GM21423 (cell line): ENCODE results near the gene CUX1.
"Not testable (repeated sequence)": the region's sequence is repeated elsewhere in the genome, so short reads cannot be mapped to it uniquely, and the experiment has no call there.

Experiments
- ATAC-seq: cut with Tn5 transposase; IDR thresholded peaks from one replicate; pipeline ENCODE4 v1.9.1; 2021; ENCODE audit warnings: mild to moderate bottlenecking, moderate library complexity; ENCODE audit not compliant: unreplicated experiment

CUX1 gene

DNA sequence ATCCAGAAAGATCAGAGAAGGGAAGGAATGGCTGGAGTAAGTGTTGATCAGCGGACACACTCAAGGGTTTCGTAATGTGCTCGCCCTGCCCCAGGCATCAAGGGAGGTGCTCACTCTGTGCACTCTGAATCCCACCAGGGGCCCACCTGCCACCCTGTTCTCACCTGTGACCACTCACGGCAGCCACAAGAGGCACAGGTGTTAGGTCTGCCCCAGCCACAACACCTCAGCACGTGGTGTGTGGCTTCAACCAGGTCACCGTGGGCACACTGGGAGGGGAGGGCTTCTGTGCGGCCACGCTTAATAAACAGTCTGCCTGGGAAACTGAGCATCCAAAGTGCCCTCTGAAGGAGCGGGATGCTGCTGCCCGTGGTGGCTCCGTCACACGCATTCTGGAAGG lies 49.8 kb downstream of the CUX1 start:
- ATAC-seq: no peak

DNA sequence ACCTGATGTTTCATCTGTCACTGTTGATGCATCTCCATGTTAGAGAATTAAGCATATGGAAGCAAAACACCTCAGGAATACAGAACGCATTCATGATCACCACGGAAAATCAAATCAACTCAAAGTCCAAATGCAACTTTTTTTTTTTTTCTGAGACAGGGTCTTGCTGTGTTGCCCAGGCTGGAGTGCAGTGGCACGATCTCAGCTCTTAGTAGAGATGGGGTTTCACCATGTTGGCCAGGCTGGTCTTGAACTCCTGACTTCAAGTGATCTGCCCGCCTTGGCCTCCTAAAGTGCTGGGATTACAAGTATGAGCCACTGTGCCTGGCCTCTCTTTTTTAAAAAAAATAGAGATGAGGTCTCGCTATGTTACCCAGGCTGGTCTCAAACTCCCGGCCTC lies 50.3 kb downstream of the CUX1 start:
- ATAC-seq: not testable (repeated sequence)

DNA sequence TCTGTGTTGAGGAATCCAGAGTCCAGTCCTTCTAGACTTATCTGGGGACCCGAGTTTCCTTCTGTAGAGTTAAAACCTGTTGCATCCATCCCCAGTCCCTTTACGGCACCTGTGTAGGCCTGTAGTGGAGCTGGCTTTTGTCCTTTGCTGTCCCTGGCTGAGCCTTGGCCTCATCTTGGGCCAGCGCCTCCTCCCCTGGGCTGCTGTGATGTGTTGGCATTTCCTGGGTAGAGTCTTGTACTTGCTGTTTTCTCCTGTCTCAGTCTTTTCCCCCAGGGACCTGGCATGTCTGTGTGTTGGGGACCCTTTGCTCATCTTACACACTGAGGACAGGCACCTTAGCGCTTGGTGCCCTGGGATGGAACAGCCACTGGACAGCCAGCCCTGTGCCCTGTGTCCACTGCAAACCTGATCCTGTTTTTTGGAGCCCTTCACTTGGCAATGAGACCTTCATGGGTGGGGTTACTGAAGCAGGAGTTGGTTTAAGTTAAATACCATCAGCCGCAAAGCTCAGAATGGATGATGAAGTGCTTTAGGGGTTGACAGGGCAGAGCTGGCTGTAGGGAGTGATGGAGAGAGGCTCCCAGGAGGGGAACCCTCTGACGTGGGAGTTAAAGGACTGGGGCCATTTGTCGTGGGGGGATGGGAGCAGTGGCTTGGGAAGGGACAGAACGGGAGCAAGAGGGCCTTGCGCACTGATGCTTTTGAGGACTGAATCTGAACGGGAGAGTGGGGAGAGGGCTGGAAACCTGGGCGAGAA lies 50.9 kb downstream of the CUX1 start:
- ATAC-seq: no peak

DNA sequence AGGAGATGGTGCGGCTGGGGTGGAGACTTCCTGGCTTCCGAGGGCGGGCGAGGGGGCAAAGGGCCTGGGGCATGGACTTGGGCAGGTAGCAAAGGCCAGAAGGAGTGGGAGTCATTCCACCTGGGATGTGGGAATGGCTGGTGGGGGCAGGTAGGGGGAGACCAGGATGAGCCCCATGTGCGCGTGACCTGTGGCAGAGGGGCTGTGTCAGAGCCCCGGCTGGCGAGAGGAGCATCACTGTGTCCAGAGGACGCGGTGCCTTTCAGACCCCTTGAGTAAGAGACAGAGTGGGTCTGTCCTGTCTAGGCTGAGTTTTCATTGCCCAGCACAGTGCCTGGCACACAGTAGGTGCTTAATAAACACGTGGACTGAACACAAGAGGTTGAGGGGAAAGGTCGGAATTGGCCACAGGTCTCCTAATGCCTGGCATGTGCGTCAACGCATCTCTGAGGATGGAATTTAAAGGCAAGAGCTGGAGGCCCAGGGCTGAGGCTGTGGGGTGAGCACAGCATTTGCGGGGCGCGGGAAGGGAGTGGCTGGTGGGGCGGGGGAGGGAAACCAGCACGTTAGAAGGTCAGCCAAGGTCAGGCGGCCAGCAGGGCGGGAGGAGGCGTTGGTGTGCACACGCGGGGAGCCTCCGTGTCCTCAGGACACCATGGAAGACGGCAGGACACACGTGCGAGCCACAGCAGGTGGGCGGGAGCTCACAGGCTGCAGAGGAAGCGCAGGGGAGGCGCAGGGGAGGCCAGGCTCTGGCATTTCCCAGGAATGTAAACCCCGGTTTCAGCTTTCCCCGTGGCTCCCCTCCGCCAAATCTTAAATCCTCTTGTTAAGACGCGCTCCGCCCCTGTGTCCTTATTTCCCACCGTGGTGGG lies 51.8 kb downstream of the CUX1 start:
- no peak for ATAC-seq

DNA sequence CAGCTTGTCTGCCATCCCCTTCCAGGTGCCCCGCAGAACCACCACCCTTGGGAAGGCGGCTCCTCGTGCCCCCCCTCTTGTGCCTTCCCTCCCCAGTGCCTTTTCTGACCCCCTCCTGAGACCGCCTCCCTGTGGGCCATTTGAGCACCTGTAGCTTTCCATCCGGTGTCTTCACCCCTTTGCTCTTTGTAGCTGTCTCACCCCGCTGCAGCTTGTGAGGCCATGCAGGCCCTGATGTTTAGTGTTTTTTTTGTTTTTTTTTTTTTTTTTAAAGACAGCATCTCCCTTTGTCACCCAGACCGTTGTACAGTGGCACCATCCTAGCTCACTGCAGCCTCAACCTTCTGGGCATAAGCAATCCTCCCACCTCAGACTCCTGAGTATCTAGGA lies 52.5 kb downstream of the CUX1 start:
- no peak for ATAC-seq

DNA sequence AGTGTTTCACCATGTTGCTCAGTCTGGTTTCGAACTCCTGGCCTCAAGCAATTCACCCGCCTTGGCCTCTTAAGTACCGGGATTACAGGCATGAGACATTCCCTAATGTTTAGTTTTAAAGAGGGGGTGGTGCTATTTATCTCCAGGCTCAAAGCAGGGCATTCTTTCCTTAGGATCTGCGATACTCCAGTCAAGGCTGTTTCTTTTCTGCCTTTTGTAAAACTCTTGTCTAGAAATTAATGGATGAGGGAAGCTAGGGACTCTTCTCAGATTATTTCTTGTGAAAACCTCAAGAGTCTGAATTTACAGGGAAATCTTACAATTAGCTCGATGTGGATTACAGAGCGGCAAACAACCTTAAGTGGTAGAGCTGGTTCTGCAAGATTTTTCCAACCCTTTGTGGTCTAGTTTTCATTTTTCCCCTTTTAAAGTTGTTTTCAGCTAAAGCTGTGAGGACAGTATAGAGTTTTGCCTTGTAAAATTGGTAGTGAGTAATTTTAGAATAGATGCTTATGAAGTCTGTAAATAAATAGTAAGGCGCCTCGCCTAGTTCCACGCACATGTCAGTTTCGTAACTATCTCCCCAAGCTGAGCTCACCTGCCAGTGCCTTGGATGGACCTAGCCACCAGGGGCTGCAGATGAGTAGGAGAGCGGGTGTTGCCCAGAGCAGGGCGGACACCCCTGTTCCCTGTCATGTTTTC lies 53.1 kb downstream of the CUX1 start:
- ATAC-seq: no peak

DNA sequence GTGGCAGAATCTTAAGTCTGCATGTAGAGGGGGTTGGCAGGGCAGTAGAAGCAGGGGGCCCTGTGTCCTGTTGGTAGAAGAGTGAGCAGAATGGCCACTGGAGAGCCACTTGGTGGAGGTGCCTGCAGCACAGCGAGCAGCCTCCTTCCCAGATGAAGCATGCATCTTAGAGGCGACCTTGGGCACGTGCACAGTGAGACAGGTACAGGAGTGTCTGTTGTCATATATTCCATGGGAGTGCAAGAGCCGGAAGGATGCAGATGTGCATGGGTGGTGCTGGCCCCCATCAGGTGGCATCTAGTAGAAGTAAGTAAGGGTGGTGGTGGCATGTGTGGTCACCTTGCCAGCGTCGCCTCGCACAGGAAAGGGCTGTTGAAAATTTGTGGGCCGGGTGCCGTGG lies 53.9 kb downstream of the CUX1 start:
- ATAC-seq: no peak

DNA sequence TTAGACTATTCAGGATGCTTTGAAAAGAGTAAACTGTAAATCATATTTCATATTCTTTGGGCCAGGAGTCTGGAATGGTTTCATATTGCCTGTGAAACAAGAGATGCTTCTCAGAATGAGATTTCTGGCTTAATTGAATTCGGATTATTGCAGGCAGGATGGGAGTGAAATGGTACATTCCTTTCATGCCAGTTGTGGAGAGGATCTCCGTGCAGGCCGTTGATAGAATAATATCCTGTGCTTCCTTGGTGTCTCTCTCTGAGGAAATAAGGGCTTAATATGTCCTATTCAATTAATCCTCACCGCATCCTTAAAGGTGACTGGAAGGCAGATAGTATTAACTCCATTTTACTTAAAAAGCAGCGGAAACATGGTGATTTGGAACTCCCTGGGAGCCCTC lies 56.6 kb downstream of the CUX1 start:
- no peak for ATAC-seq

DNA sequence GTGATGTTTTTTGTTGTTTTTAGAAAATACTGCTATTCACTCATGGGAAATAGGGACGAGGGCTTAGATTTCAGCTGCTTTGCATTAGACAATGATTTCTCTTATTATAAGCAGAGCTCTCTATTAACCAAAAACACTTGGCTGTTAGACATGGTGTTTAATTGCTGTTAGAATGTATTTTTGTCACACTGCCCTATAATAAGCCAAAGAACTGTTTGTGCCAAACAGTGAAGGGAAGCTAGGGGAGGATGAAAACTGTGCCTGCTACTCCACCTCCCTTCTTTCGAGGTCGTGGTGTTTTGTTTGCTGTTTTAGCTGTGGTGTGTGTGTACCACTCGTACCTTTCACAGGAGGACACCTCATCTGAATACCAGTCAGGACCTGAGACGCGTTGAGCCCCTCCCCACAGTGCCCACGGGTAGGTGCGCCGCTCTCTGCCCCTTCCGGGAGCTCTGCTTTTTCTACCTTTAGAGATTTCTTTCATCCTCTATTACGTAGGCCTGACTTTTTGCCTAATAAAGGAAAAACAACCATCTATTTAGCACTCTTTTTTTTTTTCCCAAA lies 57.9 kb downstream of the CUX1 start:
- ATAC-seq: no peak

DNA sequence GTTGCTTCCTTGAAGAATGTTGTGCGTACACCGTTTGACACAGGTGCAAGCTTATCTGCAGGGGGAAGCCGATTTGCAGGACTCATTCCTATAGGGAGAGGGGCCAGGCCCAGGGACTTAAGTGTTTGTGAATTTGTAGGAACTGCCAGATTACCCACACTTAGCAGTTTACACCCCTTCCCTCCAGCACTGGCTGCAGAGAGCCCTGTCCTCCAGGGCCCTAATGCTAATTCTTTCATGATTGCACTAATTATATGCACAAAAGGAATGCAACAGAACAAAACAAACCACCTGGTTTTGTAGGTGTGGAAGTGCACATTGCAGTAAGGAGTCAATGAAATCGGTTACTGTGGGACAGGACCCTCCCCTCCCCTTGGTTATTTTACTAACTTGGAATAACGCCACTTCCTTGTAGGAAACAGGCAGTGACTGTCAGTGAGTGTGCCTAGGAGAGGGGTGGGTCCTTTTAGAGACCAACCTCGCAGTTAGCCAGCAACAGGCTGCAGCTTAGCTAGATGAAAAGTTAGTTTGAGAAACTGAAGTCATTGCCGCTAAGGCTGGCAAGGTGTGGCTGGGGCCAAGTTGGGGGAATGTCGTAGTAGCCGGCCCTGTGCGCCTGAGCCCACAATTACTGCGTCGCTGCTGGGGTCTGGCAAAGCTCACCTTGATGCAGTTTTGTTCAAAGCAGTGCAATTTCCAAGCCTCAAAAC lies 60.6 kb downstream of the CUX1 start:
- no peak for ATAC-seq

DNA sequence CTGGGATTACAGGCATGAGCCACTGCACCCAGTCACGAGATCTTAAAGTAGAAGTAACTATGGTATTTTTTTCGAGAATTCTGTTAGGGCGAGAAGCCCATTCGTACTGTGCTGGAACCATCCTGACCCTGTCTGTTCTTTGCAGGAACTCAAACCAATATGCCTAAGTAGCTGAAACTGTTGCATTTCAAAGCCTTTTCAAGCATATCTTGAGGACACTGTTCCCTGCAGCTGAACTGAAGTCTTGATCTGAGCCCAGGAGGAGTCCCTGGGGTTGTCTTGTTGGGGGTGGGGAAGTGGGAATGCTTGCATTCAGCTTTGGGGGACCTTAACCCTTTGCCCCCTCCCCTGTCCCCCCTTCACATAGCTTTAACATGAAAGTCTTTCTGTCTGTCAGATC lies 61.5 kb downstream of the CUX1 start:
- ATAC-seq: no peak

DNA sequence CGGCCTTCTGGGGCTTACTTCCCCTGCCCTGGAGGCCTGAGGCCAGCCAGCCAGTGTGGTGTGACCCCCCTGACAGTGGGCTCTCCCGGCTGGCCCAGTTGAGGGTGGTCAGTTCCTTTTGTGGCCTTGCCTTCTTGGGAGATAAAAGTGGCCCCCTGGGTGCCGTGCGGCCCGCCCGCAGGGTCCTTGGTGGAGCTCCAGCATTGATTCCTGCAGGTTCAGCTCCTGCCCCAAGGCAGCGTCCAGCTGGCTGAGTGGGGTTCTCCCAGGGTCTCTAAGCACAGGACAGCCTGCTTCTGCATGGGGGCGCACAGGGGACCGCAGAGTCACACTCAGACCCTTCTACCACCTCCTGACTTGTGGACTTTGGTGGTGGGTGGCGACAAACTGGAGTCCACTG lies 62.1 kb downstream of the CUX1 start:
- ATAC-seq: no peak

DNA sequence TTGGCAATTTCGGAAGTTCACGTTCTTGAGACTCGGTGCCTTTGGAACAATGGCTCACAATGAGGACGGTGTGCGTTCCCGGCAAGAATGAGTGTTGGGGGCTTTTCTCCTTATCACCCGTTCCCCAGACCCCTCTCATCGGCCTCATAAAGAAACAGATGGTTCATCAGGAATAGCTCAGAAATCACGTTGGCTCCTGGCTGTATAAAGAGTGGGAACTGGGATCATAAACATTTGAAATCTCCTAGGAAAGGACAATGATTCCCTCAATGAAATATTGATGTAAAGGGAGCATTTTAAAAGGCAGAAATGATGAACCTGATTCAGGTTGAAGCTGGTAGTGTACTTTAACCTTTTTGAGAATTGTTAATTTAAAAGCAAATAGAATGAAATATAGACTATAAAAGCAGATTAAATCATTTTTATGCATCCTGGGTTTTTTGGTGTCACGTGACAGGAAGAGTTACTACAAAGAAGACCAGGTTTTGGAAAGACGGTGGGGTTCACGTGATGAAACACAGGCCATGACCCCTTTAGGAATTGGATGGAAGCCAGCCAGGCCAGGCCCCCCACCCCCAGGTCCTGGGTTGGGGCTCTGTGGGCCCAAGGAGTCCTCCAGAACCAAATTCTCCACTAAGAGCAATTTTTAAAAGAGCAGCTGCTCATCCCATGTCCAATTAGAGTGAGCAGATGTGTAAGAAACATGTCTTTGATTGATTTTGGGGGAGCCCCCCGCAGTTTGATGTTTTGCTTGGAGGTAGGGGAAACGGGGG lies 63.0 kb downstream of the CUX1 start:
- ATAC-seq: no peak

DNA sequence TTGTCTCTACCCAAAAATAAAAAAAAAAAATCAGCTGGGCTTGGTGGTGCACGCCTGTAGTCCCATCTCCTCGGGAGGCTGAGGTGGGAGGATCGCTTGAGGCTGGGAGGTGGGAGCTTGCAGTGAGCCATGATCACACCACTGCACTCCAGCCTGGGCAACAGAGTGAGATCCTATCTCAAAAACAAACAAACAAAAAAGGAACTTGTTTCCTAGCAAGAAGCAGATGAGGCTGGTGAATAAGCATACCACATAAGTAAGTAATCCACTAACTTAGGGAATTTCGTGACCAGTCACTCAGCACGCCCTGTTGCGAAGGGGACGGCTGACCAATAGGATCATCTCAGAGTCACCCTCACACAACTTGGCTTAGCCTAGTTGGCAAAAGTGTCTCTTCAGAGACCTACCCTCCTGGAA lies 64.6 kb downstream of the CUX1 start:
- no peak for ATAC-seq

DNA sequence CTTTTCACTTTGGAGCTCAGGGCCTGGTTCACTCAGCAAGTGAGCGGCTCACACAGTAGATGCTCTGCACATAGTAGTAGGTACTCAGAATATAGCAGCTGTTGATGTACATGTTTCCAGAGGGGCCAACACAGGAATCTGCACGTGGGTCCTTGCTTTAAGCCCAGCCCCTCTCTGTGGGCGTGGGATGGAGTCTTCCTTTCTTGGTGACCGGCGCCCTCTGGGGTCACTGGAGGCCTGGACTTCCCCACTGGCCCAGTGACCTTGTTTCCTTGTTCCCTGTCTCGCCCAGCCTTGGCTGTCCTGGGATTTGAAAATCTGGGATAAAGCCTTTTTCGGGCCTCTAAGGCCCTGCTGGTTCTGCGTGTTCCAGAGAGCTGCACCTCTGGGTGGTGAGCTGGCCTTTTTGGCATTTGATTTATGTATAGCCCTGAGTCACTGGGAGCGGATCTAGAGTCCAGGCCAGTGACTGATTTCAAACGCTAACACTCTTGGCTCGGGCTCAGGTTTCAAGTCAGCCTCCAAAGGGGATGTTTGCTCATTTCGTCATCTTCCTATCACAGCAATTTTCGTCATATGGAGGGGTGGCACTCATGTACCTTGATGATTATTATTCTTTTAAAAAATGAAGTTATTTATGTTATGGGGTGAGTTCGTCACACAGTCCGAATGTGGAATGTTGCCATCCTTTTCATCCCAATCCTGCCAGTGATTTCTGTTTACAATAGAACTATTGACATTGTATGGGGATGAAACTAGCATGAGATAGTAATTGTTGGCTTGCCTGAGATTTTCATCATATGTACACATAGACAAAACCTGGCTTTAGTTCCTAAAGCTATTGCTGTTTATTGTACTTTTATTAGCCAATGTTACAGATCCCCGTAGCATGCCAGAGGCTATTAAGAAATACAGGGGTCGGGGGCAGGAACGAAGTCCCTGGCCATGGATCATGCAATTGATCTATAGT lies 65.5 kb downstream of the CUX1 start:
- ATAC-seq: no peak

DNA sequence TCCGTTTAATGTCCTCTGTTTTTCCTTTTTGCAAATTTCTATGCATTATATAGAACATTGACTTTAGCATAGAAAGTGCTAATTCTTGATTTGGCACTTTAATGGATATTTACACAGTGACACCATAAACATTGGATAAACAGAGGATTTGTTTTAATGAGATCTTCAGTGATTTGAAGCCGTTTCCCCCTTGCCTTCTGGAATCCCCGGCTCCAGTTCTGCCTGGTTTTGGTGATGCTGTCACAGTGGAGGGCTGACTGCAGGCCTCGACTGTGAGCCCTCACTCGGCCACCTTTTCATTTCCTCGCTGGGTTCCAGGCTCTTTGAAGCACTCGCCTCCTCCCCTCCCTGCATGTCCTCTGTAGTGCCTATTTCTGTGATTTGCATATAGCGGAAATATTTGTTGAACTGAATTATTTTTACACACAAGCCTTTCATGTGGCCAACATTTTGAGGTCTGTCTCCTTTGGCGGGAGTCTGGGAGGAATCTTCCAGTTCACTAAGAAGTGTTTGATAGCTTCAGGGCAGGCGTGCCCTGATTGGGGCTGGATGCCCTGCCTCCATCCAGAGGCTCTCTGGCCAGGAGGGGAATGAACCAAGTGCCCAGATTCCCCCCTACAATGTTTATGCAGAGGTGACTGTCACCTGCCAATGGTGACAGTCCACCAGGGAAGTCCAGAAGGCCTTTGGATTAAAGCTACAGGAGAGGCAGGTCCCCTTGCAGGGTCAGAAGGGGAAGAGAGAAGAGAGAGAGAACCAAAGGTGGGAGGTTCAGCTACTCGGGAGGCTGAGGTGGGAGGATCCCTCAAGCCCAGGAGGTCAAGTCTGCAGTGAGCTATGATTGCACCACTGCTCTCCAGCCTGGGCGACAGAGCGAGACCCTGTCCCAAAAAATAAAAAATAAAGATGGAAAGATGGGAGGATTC lies 67.5 kb downstream of the CUX1 start:
- ATAC-seq: peak; percentile 55

DNA sequence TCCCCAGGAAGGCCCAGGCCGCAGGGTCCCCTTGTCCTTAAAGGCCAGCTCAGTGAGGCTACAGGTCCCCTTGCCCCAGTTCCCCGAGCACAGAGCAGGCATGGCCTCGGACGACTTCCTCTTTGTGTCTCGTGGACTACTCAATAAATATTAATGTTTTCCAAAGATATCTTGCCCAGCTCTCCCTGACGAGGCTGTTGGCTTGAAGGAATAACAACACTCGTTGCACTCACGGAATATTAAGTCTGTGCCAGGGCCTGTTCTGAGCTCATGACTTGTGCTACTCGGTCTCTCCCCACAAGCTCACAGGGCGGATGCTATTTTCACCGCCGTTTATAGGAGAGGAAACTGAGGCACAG lies 68.2 kb downstream of the CUX1 start:
- ATAC-seq: no peak

DNA sequence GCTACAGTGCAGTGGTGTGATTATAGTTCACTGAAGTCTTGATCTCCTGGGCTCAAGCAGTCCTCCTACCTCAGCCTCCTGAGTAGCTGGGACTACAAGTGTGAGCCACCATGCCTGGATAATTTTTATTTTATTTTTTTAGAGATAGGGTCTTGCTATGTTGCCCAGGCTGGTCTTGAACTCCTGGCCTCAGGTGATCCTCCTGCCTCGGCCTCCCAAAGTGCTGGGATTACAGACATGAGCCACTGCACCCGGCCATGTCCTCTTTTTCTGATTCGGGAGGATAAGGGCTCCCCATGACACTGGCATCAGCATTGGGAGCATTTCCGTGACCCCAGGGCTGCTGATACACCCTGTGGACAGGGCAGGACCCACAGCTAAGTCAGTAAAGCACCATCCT lies 69.9 kb downstream of the CUX1 start:
- ATAC-seq: not testable (repeated sequence)
